GM19193 (cell line): ENCODE measurements around the gene TMEM171.

Experiments used
- POLR2A ChIP-seq: IDR thresholded peaks from 4 replicates; pipeline ENCODE4 v1.6.1; 2011; ENCODE audit not compliant: insufficient read depth, insufficient read length; ENCODE audit errors: extremely low read depth

The TMEM171 gene

DNA sequence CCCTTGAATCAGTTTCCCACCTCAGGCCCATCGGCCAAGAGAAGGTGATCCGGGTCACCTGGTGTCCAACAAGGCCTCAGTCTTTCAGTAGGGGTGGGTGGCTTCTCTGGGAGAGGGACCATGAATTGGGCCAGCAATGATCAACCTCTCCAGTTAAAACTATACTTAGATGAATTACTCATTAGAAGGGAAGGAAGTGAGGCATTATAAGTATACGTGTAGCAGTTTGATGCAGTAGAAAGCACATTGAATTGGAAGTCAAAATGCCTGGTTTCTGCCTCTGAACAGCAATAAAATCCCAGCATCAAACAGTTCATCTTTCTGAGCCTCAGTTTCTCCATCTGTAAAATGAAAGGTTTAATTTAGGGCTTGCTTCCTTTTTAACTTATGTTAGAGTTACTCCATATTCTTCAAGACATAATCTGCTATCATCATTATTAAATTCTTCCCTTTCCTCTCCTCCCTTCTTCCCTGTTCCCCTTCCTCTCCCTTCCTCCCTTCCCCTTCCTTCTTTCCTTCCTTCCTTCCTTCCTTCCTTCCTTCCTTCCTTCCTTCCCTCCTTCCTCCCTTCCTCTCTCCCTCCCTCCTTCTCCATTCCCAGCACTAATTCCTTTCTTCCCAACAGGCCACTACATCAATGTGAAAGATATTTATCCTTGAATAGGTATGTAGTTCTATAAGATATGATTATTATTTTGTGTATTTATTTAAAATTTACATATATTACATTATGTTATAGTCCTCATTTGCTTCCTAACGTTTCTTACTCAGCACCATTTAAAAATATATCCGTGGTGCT, 34.0 kb downstream of the TMEM171 start:
- no peak for TF ChIP-seq POLR2A

GRCh38 chr5:73155271-73156222, 35.2 kb downstream of the TMEM171 start:
- no peak for TF ChIP-seq POLR2A

DNA sequence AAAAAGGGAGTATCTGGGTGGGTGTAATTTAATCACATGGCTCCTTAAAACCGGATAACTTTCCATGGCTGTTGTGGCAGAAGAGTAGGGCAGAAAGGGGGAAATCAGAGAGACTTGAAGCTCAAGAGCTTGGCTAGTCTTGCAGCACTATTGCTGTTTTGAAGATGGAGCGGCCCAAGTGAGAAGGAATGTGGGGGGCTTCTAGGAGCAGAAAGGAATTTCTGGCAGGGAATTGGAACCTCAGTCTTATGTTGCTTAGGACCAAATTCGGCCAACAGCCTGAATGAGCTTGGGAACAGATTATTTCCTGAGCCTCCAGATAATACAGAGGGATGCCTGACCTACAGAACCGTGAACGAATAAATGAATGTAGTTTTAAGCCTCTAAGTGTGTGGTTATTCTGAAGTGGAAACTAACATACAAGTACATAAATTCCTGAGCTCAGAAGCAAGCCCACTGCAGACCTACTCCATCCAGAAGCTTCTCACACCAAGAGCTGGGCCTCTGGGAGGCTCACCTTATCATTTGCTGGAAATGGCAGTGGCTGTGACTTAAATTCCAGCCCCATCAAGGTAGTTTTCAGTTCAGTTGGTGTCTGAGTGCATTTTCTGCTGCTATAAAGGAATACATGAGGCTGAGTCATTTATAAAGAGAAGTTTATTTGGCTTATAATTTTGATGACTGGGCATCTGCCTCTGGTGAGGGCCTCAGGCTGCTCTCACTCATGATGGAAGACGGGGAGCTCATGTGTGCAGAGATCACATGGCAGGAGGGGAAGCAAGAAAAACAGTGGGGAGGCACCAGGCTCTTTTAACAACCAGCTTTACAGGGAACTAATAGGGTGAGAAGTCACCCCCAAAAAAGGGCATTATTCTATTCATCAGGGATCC, 37.3 kb downstream of the TMEM171 start:
- no peak for TF ChIP-seq POLR2A

GRCh38 chr5:73158313-73158712, 37.9 kb downstream of the TMEM171 start:
- TF ChIP-seq POLR2A: no peak

GRCh38 chr5:73160239-73160671, 39.9 kb downstream of the TMEM171 start:
- TF ChIP-seq POLR2A: no peak

DNA sequence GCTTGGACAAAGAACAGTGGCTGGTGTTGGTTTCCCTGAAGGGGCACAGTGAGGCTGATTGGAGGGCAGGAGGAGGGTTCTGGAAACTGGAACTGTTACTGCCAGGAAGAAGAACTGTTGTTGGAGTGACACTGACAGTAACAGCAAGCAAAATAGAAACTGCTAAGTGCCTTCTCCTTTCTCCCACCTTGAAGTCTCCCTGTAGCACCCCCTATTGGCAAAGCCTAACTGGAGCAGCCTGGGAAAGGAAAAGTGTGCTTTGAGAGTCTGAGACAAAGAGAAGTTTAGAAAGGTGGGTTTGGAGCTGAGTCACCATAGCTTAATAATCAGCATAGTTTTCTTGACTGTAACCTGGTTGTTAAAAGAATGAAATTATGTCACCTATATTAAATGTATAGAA, 50.1 kb downstream of the TMEM171 start:
- no peak for TF ChIP-seq POLR2A

- TF ChIP-seq POLR2A: no peak
Observed at GRCh38 chr5:73171495-73171894, 51.1 kb downstream of the TMEM171 start.

GRCh38 chr5:73172951-73173350, 52.6 kb downstream of the TMEM171 start, which contains the start of gene TMEM174:
Gene TMEM174 (plus strand): TSS chr5:73173193. CDS start chr5:73173244, 51 bp downstream.
- no peak for TF ChIP-seq POLR2A

- no peak for TF ChIP-seq POLR2A
Observed at GRCh38 chr5:73174100-73174815, 53.9 kb downstream of the TMEM171 start.

GRCh38 chr5:73176250-73176649, 55.9 kb downstream of the TMEM171 start:
- TF ChIP-seq POLR2A: no peak

DNA sequence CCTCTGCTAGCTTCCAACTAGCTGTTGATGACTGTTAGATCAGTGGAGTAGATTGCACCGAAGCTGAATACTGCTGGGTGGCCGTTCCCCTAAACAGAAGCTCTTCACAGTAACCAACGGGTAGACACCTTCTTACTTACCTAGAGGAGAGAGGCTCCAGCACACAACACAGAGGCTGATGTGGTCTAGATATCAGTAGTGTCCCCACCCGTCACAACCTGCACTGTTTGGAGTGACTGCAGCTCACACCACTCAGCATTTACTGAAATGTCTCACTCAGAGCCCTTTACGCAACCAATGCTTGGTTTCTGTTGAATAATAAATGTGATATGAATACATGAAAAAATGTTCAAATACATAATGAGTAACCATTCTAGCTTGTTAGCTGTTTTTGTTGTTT, 57.9 kb downstream of the TMEM171 start:
- no peak for TF ChIP-seq POLR2A

DNA sequence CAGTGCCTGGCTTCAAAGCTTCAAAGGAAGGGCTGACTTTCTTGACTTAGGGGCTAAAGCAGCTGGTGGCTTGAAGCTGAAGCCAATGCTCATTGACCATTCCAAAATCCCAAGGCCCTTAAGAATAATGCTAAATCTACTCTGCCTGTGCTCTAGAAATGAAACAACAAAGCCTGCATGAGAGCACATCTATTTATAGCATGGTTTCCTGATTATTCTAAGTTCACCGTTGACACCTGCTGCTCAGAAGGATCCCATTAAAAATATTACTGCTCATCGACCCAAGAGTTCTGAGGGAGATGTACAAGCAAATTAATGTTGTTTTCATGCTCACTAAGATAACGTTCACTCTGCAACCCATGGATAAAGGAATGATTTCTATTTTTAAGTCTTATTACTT, 59.4 kb downstream of the TMEM171 start:
- TF ChIP-seq POLR2A: no peak

DNA sequence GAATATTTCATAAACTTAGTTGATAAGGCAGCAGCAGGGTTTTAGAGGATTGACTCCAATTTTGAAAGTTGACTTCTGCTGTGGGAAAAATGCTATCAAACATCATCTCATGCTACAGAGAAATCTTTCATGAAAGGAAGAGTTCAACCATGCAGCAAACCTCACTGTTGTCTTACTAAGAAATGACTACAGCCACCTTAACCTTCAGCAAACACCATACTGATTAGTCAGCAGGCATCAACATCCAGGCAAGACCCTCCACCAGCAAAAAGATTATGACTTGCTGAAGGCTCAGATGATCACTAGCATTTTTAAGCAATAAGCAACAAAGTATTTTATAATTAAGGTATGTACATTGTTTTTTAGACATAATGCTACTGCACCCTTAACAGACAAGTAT, 60.2 kb downstream of the TMEM171 start:
- TF ChIP-seq POLR2A: no peak
